Naive thymus-derived CD4-positive, alpha-beta T cell (primary cell): ENCODE data around the gene OBI1. TPM values are rescaled to one million over a fixed set of nuclear protein-coding genes. Genes with fewer than 3 reads are reported as not detected.

Source experiments
- ATAC-seq: fragments of 150-1000 bp; cut with Tn5 transposase; 2 replicates; pipeline ENCODE4 v1.10.0; 2021; ENCODE audit warnings: mild to moderate bottlenecking, moderate library complexity
- CTCF ChIA-PET: fragments of 350-600 bp; sonication (Branson Sonifier 250); formaldehyde crosslinking; loops from one replicate; lab custom pipeline; 2021; ENCODE audit warnings: antibody characterized with exemption; lab: Charles Lee
- POLR2A ChIA-PET: fragments of 350-600 bp; sonication (Branson Sonifier 250); formaldehyde crosslinking; loops from one replicate; lab custom pipeline; 2021; ENCODE audit warnings: antibody characterized with exemption, inconsistent platforms; lab: Charles Lee
- DNase-seq, 9 donors: peaks; one replicate each; pipeline versions ENCODE4 v3.0.0 to v3.0.0-alpha.2; 2020 to 2022; ENCODE audit warnings: mixed read lengths in 1 of 9
- H3K27ac ChIP-seq: one replicate; pipeline ENCODE4 v1.7.0; 2013; ENCODE audit warnings: mild to moderate bottlenecking, low read depth, low read length, moderate library complexity
- H3K27me3 ChIP-seq, 2 donors: one replicate each; pipeline ENCODE4 v1.7.0; 2013; ENCODE audit warnings: low read length in 2 of 2, mild to moderate bottlenecking in 2 of 2, moderate library complexity in 2 of 2; ENCODE audit not compliant: control insufficient read depth in 2 of 2, insufficient read depth in 2 of 2
- H3K36me3 ChIP-seq, 3 experiments: 1 replicate in 2 of 3; 2 replicates in 1 of 3; pipeline ENCODE4 v1.7.0; 2013; ENCODE audit warnings: low read length in 3 of 3, mild to moderate bottlenecking in 3 of 3, moderate library complexity in 1 of 3; ENCODE audit not compliant: insufficient read depth in 3 of 3, control insufficient read depth in 2 of 3
- H3K4me1 ChIP-seq, 2 donors: one replicate each; pipeline ENCODE4 v1.7.0; 2013; ENCODE audit warnings: low read length in 2 of 2, mild to moderate bottlenecking in 2 of 2, moderate library complexity in 1 of 2; ENCODE audit not compliant: control insufficient read depth in 2 of 2, insufficient read depth in 2 of 2
- H3K4me3 ChIP-seq: 2 replicates; pipeline ENCODE4 v1.7.0; 2013; ENCODE audit warnings: mild to moderate bottlenecking, low read length
- H3K9me3 ChIP-seq, 3 experiments: 1 replicate in 2 of 3; 2 replicates in 1 of 3; pipeline ENCODE4 v1.7.0; 2013; ENCODE audit warnings: low read length in 3 of 3; ENCODE audit not compliant: control insufficient read depth in 2 of 3
- H3K27ac Mint-ChIP-seq, 9 donors: one replicate each; pipeline ENCODE4 v1.8.0; 2020 to 2022; ENCODE audit warnings: mixed read lengths in 9 of 9, mild to moderate bottlenecking in 8 of 9, moderate library complexity in 5 of 9, inconsistent platforms in 2 of 9
- H3K27me3 Mint-ChIP-seq, 5 donors: one replicate each; pipeline ENCODE4 v1.8.0; 2021 to 2022; ENCODE audit warnings: mixed read lengths in 5 of 5, mild to moderate bottlenecking in 1 of 5
- H3K36me3 Mint-ChIP-seq, 5 donors: one replicate each; pipeline ENCODE4 v1.8.0; 2020 to 2022; ENCODE audit warnings: mixed read lengths in 5 of 5, mild to moderate bottlenecking in 3 of 5, inconsistent platforms in 1 of 5
- H3K4me1 Mint-ChIP-seq, 7 donors: one replicate each; pipeline ENCODE4 v1.8.0; 2020 to 2022; ENCODE audit warnings: mixed read lengths in 7 of 7, mild to moderate bottlenecking in 3 of 7, inconsistent platforms in 1 of 7
- H3K4me3 Mint-ChIP-seq, 10 donors: one replicate each; pipeline ENCODE4 v1.8.0; 2020 to 2022; ENCODE audit warnings: mild to moderate bottlenecking in 10 of 10, mixed read lengths in 10 of 10, moderate library complexity in 6 of 10, inconsistent platforms in 2 of 10
- H3K9me3 Mint-ChIP-seq, 11 donors: one replicate each; pipeline ENCODE4 v1.8.0; 2020 to 2022; ENCODE audit warnings: mixed read lengths in 11 of 11, mild to moderate bottlenecking in 4 of 11, inconsistent platforms in 1 of 11, moderate library complexity in 1 of 11
- intact Hi-C, 2 donors: fragments of 100-400 bp; cut with micrococcal nuclease; formaldehyde crosslinking; loops; one replicate each; pipeline ENCODE4 v1.15.1; 2023
- polyA plus RNA-seq, 2 donors: library from polyadenylated mRNA; unstranded; fragments of 300-500 nt; fragmentation: Illumina TruSeq; gene quantifications; one replicate each; pipeline ENCODE4 v1.2.3, GENCODE V29; 2021
- total RNA-seq, 6 experiments: library from RNA in 5 of 6; stranded (reverse) in 5 of 6; gene quantifications; 1 replicate in 5 of 6; 2 replicates in 1 of 6; pipeline ENCODE4 v1.2.3 and lab custom pipeline; 2021 to 2026

The OBI1 gene
- total and polyA plus RNA-seq, 7 experiments from 2014 or later, result 4.2 to 17.7 (median 15.9) TPM

GRCh38 chr13:78680115-78680561, 21.2 kb upstream of the OBI1 start:
- Mint-ChIP-seq H3K4me1 (no peaks in the 10 kb centered on the region), H3K27me3 (peaks cover 4 to 25% (median 18%) of the 10 kb centered on the region in 5 donors), H3K9me3 (peaks cover 0 to 14% (median 0%) of the 10 kb centered on the region in 11 donors), H3K27ac (no peak overlapping the region), H3K4me3 (no peak overlapping the region), H3K36me3 (no peaks in the 10 kb centered on the region)
- POLR2A ChIA-PET, result no interaction called here
- Histone ChIP-seq H3K4me1 (no peaks in the 10 kb centered on the region), H3K27me3 (no peaks in the 10 kb centered on the region), H3K27ac (no peak overlapping the region), H3K4me3 (no peak overlapping the region), H3K36me3 (no peaks in the 10 kb centered on the region), H3K9me3 (no peaks in the 10 kb centered on the region)
- CTCF ChIA-PET, result no interaction called here
- ATAC-seq (no peak), DNase-seq (no peak)
- intact Hi-C loops, result no loop called here

GRCh38 chr13:78679329-78679728, 20.4 kb upstream of the OBI1 start:
- Histone ChIP-seq H3K9me3 (no peaks in the 10 kb centered on the region), H3K27ac (no peak overlapping the region), H3K4me1 (no peaks in the 10 kb centered on the region), H3K4me3 (no peak overlapping the region), H3K36me3 (no peaks in the 10 kb centered on the region), H3K27me3 (no peaks in the 10 kb centered on the region)
- CTCF ChIA-PET, result no interaction called here
- H3K4me3 Mint-ChIP-seq, result no peak overlapping the region
- intact Hi-C loops, result no loop called here
- ATAC-seq, result no peak
- H3K36me3 Mint-ChIP-seq, result no peaks in the 10 kb centered on the region
- no peak overlapping the region for H3K27ac Mint-ChIP-seq
- POLR2A ChIA-PET, result no interaction called here
- H3K4me1 Mint-ChIP-seq, result no peaks in the 10 kb centered on the region
- H3K9me3 Mint-ChIP-seq, result peaks cover 0 to 8% (median 0%) of the 10 kb centered on the region in 11 donors
- peaks cover 10 to 24% (median 18%) of the 10 kb centered on the region in 5 donors for H3K27me3 Mint-ChIP-seq
- no peak for DNase-seq

GRCh38 chr13:78675112-78675511, 16.2 kb upstream of the OBI1 start:
- H3K27me3 Mint-ChIP-seq, result peaks cover 0 to 36% (median 11%) of the 10 kb centered on the region in 5 donors

GRCh38 chr13:78674638-78675037, 15.7 kb upstream of the OBI1 start:
- ATAC-seq (no peak), DNase-seq (no peak)
- Mint-ChIP-seq H3K4me3 (no peak overlapping the region), H3K9me3 (peaks cover 0 to 1% (median 0%) of the 10 kb centered on the region in 11 donors), H3K27me3 (peaks cover 0 to 38% (median 11%) of the 10 kb centered on the region in 5 donors), H3K27ac (peak overlapping the region in 1 of 9 donors; percentile 20), H3K36me3 (no peaks in the 10 kb centered on the region), H3K4me1 (no peaks in the 10 kb centered on the region)
- H3K4me3 ChIP-seq, result no peak overlapping the region
- ChIA-PET CTCF (no interaction called here), POLR2A (interaction anchor here (1.0 kb wide), 1 partner anchor 22 kb away, joined by 3 read pairs; no protein-coding TSS in a partner anchor)
- no peaks in the 10 kb centered on the region for H3K9me3 ChIP-seq
- H3K27ac ChIP-seq, result no peak overlapping the region
- intact Hi-C loops, result no loop called here
- H3K36me3 ChIP-seq, result no peaks in the 10 kb centered on the region
- no peaks in the 10 kb centered on the region for H3K4me1 ChIP-seq
- no peaks in the 10 kb centered on the region for H3K27me3 ChIP-seq

More at GRCh38 chr13:78675112-78675511, 16.2 kb upstream of the OBI1 start:
- DNase-seq, result no peak
- Mint-ChIP-seq H3K4me1 (no peaks in the 10 kb centered on the region), H3K27ac (no peak overlapping the region), H3K9me3 (peaks cover 0 to 1% (median 0%) of the 10 kb centered on the region in 11 donors), H3K36me3 (no peaks in the 10 kb centered on the region), H3K4me3 (no peak overlapping the region)
- H3K27ac ChIP-seq, result no peak overlapping the region
- POLR2A ChIA-PET, result interaction anchor here (1.0 kb wide), 1 partner anchor 21 kb away, joined by 3 read pairs; no protein-coding TSS in a partner anchor
- CTCF ChIA-PET, result no interaction called here
- ATAC-seq, result no peak
- H3K9me3 ChIP-seq, result no peaks in the 10 kb centered on the region
- no peaks in the 10 kb centered on the region for H3K4me1 ChIP-seq
- H3K4me3 ChIP-seq, result no peak overlapping the region
- H3K36me3 ChIP-seq, result no peaks in the 10 kb centered on the region
- intact Hi-C loops, result no loop called here
- no peaks in the 10 kb centered on the region for H3K27me3 ChIP-seq

GRCh38 chr13:78662467-78662866, 3.5 kb upstream of the OBI1 start:
- DNase-seq (no peak), ATAC-seq (no peak)
- ChIA-PET CTCF (interaction anchor here (0.6 kb wide), 1 partner anchor 897 kb away, joined by 3 read pairs; no protein-coding TSS in a partner anchor), POLR2A (interaction anchor here (0.6 kb wide), 1 partner anchor 721 kb away, joined by 3 read pairs; no protein-coding TSS in a partner anchor)
- peaks cover 0 to 3% (median 0%) of the 10 kb centered on the region in 11 donors for H3K9me3 Mint-ChIP-seq
- H3K27me3 Mint-ChIP-seq, result no peaks in the 10 kb centered on the region
- Histone ChIP-seq H3K27ac (no peak overlapping the region), H3K27me3 (no peaks in the 10 kb centered on the region), H3K4me3 (no peak overlapping the region), H3K9me3 (no peaks in the 10 kb centered on the region), H3K36me3 (peaks cover 0 to 4% (median 0%) of the 10 kb centered on the region in 3 experiments), H3K4me1 (peaks cover 9% of the 10 kb centered on the region in 2 donors)
- peaks cover 0 to 4% (median 0%) of the 10 kb centered on the region in 5 donors for H3K36me3 Mint-ChIP-seq
- no peak overlapping the region for H3K4me3 Mint-ChIP-seq
- intact Hi-C loops, result loop anchor here in 1 of 2 donors (10.0 kb wide), 1 partner anchor 882 kb away; no protein-coding TSS in a partner anchor
- peaks cover 10 to 37% (median 30%) of the 10 kb centered on the region in 7 donors for H3K4me1 Mint-ChIP-seq
- peak overlapping the region in 1 of 9 donors; percentile 62 for H3K27ac Mint-ChIP-seq

GRCh38 chr13:78660495-78660857, 1.5 kb upstream of the OBI1 start:
- no peaks in the 10 kb centered on the region for H3K27me3 Mint-ChIP-seq
- H3K36me3 ChIP-seq, result peaks cover 0 to 4% (median 0%) of the 10 kb centered on the region in 3 experiments
- no peaks in the 10 kb centered on the region for H3K27me3 ChIP-seq
- intact Hi-C loops, result loop anchor here in 1 of 2 donors (10.0 kb wide), 1 partner anchor 884 kb away; no protein-coding TSS in a partner anchor
- H3K27ac ChIP-seq, result no peak overlapping the region
- H3K27ac Mint-ChIP-seq, result peak overlapping the region in 8 of 9 donors; percentile 40 to 98 (median 92)
- ChIA-PET POLR2A (no interaction called here), CTCF (no interaction called here)
- H3K9me3 Mint-ChIP-seq, result peaks cover 0 to 3% (median 0%) of the 10 kb centered on the region in 11 donors
- peaks cover 4 to 6% (median 4%) of the 10 kb centered on the region in 5 donors for H3K36me3 Mint-ChIP-seq
- peaks cover 10 to 11% of the 10 kb centered on the region in 2 donors for H3K4me1 ChIP-seq
- H3K4me3 ChIP-seq, result no peak overlapping the region
- DNase-seq (no peak), ATAC-seq (no peak)
- H3K4me3 Mint-ChIP-seq, result peak overlapping the region; percentile 91 to 100 (median 98)
- peaks cover 17 to 46% (median 38%) of the 10 kb centered on the region in 7 donors for H3K4me1 Mint-ChIP-seq
- H3K9me3 ChIP-seq, result no peaks in the 10 kb centered on the region
